ENCODE data around the gene HSP90AA1.
"Not testable (repeated sequence)": the region's sequence is repeated elsewhere in the genome, so short reads cannot be mapped to it uniquely, and the experiment has no call there.

HSP90AA1 gene

DNA sequence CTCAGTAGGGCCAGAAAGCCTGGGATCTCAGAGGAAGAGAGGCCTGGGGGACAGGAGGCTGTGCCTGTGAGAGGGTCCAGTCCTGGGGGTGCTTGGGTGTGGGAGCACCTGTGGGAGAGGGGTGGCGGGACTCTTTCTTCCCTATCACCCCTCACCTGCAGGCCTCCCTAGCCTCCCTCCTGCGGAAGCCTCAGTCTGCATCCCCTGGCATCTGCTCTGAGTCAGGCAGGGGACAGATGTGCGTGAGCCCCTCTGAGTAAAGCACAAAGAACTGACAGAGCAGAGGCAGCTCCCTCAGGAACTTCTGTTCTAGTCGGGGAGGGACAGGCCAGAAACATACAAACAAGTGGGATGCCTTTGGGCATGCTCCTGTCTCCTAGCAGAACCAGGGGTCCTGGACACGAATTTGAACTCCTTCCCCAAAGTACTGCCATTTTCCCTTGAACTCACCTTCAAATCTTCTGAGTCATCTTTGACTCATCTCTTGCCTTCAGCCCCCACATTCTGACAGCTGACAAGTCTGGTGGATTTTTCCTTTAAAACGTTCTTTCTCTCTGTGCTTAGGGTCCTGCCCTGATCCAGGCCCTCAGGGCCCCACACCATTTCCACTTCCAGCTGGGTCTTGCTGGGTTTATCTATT is 8.5 kb upstream of the HSP90AA1 start:
- no peak for DNase-seq (ENCODE audit: extremely low read depth in 1 of 2, low read depth in 1 of 2)

DNA sequence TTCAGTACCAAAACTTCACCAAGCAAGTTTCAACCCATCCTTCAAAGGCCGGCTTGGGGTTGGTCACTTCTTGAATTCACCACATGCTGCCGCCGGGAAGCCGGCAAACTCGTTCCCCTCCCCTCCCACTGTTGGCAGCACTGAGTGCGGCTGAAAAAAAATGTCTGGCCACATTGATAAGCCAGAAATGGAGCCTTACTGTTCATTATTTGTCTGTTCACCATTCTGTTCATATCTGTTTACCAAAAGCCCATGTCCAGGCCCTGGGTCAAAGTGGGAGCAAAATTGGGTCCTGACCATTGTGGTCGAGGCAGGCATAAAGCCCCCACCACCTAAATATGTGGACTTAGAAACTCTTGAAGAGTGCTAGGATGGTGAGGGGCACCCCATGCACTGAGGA is 7.3 kb upstream of the HSP90AA1 start:
- no peak for DNase-seq (ENCODE audit: extremely low read depth in 1 of 2, low read depth in 1 of 2)

DNA sequence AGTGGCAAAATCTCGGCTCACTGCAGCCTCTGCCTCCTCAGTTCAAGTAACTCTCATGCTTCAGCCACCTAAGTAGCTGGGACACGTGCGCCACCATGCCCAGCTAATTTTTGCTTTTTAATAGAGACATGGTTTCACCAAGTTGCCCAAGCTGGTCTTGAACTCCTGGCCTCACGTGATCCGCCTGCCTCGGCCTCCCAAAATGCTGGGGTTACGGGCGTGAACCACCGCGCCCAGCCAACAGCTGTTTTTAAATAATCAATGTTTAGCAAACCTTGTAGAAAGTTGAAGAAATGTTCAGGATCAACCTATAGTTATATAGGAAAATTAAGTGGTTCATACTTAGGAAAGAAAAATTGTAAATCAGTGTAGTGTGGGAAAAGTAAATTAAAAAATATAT is 6.0 kb upstream of the HSP90AA1 start:
- DNase-seq (ENCODE audit: extremely low read depth in 1 of 2, low read depth in 1 of 2): no peak

DNA sequence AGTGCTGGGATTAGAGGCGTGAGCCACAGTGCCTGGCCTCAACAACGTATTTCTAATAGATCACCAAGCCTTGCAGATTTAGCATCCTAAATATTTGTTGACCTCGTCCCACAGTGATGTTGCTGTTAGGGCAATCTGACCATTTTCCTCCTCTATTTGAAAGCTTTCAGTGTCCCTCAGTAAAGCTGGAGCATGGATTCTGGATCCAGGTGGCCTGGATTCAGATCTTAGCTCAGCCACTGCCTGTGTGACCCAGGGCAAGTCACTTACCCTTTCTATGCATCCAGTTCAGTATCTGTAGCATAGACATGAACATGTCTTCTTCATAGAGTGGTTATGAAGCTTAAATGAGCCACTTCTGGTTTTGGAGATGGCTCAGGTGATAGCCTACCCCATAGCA is 3.9 kb upstream of the HSP90AA1 start:
- no peak for DNase-seq (ENCODE audit: extremely low read depth in 1 of 2, low read depth in 1 of 2)

DNA sequence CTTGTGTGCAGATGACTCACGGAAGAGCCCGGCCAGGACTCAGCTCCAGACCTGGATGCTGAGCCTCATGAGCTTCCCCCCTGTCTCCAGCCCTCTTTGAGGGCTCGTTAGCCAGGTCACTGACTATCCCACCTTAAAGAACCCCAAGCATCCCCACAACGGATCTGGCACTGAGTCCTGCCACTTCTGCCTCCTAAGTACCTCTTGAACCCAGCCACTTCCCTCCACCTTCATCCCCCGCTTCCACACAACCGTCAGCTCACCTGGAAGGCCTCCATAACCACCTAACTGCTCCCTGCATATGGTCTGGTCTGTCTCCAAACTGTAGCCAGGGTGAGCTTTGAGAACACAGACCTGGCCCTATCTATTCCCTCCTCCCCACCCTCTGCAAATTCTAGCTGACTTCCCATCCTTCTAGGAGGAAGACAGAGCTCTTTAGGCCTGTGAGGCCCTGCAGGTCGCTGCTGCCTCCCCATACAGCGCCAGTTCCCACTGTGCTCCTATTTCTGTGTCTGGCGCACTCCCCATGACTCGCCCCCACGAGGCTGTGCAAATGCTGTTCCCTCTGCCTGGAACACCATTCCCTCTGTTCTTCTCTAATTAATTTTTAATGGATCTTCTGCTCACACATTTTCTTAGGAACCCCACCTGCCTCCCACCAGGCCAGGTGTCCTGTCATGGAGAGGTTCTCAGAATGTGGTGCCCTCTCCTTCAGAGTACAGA is 2.9 kb upstream of the HSP90AA1 start:
- DNase-seq (ENCODE audit: extremely low read depth in 1 of 2, low read depth in 1 of 2): no peak

DNA sequence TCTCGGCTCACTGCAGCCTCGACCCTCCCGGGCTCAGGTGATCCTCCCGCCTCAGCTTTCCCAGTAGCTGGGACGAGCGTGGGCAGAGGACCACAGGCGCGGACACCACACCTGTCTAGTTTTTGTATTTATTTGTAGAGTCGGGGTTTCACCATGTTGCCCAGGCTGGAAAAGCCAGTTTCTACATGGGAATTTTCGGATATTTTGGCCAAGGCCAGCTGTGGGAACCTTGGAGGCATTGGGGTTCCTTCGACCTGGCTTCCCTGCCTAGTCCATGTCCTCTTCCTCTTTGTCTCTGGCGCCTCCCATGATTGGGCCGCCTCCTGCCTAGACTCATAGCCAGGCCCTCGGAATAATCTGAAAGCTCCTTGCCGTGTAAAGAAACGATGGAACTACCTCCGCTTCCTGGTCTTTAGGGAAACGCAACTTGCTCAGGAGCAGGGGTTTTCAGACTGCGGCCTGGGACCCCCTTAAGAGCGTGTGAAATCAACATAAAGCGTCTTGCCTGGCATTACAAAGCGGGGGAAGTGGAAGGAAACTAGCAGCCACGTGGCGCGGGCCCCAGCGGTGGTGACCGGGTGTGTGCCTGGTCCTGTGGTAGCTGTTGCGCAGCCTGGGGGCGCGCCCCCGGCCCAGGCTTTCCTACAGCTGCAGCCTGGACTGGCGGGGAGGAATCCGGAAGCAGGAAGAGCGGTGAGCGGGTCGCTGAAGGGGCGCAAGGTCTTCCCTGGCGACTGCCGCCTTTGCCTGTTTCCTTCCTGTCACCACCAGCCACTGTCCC is 1.4 kb upstream of the HSP90AA1 start:
- peak in 1 of 2 donors; percentile 32 for DNase-seq (ENCODE audit: extremely low read depth in 1 of 2, low read depth in 1 of 2)

DNA sequence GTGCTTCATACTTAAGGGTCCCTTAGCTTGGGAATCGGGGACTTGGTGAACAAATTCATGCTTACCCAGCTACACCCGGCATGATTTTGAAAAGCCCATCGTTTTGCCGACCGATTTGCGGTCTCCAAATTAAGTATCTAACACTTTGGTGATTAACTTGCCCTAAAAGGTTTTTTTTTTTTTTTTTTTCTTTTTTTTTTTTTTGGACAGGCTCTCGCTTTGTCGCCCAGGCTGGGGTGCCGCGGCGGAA is 843 bp upstream of the HSP90AA1 start:
- no peak for DNase-seq (ENCODE audit: extremely low read depth in 1 of 2, low read depth in 1 of 2)

DNA sequence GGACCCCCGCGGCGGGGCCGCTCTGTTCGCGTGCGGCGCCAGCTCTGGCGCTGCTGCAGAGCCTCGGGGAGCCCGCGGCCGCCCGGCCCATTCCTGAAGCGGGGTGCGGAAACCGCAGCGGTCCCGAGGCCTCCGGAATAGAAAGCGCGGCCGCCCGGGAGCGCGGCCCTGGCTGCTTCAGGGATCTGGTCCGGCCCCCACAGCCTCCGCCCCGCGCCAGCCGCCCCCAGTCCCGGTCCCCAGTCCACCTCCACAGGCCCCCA is 204 bp downstream of the HSP90AA1 start:
- DNase-seq (ENCODE audit: extremely low read depth in 1 of 2, low read depth in 1 of 2): no peak

DNA sequence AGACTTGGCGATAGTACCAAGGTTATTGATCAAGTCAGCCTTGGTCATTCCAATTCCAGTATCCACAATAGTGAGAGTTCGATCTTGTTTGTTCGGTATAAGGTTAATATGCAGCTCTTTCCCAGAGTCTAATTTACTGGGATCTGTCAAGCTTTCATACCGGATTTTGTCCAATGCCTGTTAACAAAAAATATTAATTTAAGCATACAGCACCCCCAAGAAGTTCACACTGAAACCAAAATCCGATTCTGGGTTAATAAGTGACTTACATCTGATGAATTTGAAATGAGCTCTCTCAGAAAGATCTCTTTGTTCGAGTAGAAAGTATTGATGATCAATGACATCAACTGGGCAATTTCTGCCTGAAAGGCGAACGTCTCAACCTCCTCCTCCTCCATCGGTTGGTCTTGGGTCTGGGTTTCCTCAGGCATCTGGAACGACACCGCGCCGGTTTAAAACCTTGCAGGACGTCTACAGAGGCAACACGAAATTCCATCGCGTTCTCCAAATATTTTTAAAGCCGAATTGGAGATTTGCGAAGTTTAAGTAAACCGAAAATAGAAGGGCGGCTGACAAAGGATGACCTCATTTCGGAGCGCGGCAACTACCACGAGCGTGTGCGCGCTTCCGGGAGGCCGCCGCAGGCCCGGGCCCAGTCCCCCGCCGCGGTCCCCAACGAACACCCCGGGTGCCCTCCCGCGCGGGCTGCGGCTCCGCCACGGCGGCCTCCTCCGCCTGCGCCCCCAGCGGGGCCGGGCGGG is 716 bp downstream of the HSP90AA1 start:
- DNase-seq (ENCODE audit: extremely low read depth in 1 of 2, low read depth in 1 of 2): peak in 1 of 2 donors; percentile 48

DNA sequence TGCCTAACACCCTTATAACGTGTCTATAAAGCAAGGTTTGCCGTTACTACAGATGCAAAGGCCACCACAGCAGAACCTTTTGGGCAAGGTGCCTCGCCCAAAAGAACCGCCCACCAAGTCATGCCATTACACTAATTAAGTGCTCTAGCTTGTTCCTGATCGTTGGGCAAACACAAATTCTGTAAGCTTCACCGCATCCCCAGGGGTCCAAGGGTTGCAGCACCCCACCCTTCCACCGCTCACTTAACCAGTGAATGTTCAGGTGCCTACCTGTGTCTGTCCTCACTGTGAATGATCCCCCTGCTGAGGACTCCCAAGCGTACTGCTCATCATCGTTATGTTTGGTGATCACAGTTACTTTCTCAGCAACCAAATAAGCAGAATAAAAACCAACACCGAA is 1.4 kb downstream of the HSP90AA1 start:
- no peak for DNase-seq (ENCODE audit: extremely low read depth in 1 of 2, low read depth in 1 of 2)

DNA sequence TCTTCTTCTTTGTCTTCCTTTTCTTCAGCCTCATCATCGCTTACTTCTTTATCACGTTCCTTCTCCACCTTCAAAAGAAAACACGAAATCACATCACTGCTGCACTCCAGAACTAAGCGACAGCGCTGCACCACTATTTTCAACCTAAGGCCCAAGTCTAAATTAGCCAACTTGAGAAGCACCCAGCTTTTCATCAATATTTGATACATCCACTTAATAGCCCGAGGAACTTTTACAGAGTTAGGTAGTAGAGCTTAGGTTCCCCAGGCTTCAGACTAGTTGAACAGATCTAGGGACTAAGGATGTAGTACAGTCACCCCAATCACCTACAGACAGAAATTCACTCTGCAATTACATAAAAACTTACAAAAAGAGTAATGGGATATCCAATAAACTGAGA is 1.9 kb downstream of the HSP90AA1 start:
- DNase-seq (ENCODE audit: extremely low read depth in 1 of 2, low read depth in 1 of 2): no peak

DNA sequence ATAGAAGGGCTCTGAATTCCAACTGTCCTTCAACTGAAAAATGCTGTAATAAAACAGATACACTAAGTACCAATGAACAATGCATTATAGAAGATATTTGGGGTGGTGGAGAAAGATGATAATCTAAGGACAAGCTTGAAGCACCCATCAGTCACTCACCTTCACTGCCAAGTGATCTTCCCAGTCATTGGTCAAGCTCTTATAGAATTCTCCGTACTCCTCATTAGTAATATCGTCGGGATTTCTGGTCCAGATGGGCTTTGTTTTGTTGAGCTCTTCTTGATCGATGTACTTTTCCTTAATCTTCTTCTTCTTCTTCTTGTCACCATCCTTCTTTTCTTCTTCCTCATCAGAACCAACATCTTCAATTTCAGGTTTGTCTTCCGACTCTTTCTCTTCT is 2.3 kb downstream of the HSP90AA1 start:
- not testable (repeated sequence) for DNase-seq (ENCODE audit: extremely low read depth in 1 of 2, low read depth in 1 of 2)

DNA sequence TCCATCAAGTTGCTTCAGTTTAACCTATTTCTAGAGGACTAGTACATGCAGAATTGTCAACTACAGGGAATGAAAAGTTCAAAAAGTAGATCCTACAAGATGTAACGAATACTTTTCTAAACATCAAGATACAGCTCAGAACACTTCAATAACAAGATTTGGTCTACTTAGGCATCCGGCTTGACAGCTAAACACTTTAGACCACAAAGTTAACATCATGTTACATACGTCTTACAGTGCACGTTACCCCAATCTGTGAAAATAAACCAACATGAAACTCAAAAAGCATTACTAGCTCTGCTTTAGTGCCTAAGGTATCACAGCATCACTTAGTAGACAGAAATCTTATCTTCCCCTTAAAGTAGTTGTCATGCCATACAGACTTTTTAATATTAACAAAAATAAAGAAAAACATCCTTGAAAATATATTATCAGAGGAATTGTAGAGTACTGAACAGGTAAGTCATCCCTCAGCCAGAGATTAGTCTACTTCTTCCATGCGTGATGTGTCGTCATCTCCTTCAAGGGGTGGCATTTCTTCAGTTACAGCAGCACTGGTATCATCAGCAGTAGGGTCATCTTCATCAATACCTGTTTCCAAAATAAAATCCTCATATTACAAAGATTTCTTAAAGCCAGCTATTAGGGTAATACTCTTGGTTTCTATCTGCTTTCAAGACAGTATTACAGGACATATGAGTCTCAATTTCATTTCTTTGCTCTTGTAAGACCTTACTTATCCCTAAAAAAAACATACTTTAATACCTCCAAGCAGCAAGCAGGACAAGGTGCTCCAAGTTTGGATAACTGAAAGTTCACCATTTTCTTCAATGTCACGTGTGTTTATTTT is 5.4 kb downstream of the HSP90AA1 start:
- DNase-seq (ENCODE audit: extremely low read depth in 1 of 2, low read depth in 1 of 2): no peak

DNA sequence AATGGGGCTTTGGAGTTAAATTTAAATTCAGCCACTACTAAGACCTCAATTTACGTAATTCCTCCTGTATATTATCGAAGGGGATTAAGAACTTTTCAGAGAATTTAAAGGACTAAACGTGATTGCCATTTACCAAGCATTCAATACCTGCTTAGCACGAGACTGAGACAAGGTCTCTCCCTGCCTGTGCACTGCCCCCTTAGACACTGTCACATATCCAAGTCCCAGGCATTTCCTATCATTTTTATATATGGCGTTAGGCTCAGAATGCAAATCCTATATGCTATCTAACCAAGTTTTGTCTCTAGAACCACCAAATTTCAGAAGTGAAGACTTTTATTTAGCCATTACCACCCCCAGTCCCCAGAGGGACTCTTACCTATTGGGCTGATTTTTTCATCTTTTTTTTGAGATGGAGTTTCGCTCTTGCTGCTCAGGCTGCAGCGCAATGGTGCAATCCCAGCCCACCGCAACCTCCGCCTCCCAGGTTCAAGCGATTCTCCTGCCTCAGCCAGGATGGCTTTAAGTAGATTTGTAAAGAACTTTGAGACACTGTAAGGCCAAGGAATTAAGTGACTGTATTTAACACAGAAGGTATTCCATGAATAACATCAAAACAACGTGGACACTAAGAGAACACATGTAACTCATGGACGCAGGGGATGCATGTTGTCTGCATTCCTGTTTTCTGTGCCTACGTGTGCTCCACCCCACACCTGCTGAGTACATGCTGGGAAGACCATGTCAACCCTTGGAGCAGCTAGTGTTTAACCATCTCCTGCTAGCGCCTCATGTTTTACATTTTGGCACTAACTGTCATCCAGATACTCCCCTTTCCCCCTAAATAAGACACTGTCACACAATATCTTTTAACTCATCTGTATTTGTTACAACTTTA is 6.4 kb downstream of the HSP90AA1 start:
- DNase-seq (ENCODE audit: extremely low read depth in 1 of 2, low read depth in 1 of 2): no peak

DNA sequence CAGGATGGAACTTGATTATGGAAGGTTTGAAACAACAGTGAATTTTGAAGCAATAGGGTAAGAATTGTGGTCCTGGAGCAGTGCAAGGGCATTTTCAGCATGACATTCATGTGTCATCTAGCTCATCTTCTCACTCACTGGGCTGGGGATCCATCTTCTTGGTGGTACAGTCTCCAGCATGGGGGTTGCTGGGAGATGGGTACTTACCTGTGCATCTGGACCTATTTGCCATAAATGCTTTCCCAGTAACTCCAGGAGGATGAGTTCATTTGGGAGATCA is 7.2 kb downstream of the HSP90AA1 start:
- no peak for DNase-seq (ENCODE audit: extremely low read depth in 1 of 2, low read depth in 1 of 2)

DNA sequence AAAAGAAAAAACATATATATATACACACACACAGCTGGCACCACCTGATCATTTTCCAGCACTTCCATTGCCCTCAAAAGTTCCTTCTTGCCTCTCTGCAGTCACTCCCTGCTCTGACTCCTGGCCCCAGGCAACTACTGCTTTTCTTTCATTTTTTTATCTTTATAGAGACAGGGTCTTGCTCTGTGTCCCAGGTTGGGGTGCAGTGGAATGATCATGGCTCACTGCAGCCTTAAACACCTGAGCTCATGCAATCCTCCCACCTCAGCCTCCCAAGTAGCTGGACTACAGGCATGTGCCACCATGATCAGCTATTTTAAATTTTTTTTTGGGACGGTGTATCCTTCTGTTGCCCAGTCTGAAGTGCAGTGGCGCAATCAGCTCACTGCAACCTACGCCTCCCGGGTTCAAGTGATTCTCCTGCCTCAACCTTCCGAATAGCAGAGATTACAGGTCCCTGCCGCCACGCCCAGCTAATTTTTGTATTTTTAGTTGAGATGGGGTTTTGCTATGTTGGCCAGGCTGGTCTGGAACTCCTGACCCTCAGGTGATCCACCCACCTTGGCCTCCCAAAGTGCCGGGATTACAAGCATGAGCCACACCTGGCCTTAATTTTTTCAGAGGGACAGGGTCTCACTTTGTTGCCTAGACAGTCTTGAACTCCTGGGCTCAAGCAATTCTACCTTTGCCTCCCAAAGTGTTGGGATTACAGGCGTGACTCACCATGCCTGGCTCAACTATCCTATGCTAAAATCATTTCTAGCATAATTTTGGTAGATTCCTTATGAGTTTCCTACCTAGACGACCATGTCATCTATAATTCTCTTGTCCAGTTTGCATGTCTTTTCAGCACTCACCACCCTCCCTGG is 7.8 kb downstream of the HSP90AA1 start:
- DNase-seq (ENCODE audit: extremely low read depth in 1 of 2, low read depth in 1 of 2): no peak

DNA sequence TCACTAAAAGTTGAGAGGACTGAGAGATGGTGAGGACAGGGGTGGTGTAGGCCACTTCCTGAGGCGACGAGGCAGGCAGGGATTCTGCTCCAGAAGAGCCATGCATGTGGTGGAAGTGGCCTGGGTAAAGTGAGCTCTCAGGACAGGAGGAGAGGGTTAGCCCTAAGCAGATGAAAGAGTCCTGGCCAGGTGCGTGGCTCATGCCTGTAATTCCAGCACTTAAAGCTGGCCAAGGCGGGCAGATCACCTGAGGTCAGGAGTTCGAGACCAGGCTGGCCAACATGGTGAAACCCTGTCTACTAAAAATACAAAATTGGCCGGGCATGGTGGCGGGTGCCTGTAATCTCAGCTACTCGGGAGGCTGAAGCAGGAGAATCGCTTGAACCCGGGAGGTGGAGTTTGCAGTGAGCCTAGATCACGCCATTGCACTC is 8.5 kb downstream of the HSP90AA1 start:
- not testable (repeated sequence) for DNase-seq (ENCODE audit: extremely low read depth in 1 of 2, low read depth in 1 of 2)

DNA sequence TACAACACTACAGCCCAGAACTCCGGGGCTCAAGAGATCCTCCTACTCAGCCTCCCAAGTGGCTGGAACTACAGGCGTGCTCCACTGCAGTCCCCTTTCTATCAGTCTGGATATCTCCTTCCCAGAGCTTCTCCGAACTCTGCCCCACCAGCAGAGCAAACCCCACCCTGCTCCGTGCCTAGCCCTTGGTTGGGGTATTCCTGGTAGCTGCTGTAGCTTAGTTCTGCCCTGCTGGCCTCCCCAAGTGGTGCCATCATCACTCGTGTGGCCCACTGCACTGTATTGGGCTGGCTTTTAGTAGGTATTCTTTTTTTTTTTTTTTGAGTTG is 9.5 kb downstream of the HSP90AA1 start:
- DNase-seq (ENCODE audit: extremely low read depth in 1 of 2, low read depth in 1 of 2): no peak

DNA sequence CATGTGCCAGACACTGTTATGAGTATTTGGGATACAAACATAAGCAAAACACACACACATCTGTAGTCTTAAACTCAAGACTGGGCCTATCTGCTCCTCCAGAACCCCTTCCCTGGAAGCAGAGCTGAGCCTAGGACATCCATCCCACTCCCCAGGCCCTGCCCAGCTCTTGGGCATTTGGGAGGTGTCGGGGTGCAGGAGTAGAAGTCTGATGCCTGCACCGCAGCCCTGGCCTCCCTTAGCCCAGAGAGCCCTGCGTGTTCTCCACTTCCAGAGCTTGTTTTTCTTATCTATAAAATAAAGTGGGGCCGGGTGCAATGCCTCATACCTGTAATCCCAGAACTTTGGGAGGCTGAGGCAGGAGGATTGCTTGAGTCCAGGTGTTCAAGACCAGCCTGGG is 11.7 kb downstream of the HSP90AA1 start:
- DNase-seq (ENCODE audit: extremely low read depth in 1 of 2, low read depth in 1 of 2): no peak

All from activated CD8-positive, alpha-beta memory T cell treated with anti-CD3 and anti-CD28 coated beads for 1 hour (primary cell).